Transverse colon (tissue), 4 donors: ENCODE measurements around the gene ZNF226.

ENCODE experiments used
- CTCF ChIP-seq, 5 experiments: fragments of 200-600 bp in 3 of 5; fragments of 450-650 bp in 2 of 5; sonication (generic) in 3 of 5; IDR thresholded peaks; 1 replicate in 2 of 5; 2 replicates in 3 of 5; pipeline ENCODE4 v1.5.1; 2016 to 2017; ENCODE audit warnings: antibody characterized with exemption in 5 of 5, inconsistent platforms in 3 of 5, mild to moderate bottlenecking in 2 of 5, moderate library complexity in 1 of 5
- POLR2AphosphoS5 ChIP-seq, 3 donors: sonication (generic); formaldehyde crosslinking; IDR thresholded peaks; one replicate each; pipeline ENCODE4 v1.6.1; 2016; ENCODE audit warnings: antibody characterized with exemption in 3 of 3

GRCh38 chr19:44142059-44142433, 22.9 kb upstream of the ZNF226 start:
- no peak for TF ChIP-seq CTCF (IDR thresholded peaks at IDR 0.05)
- no peak for TF ChIP-seq POLR2AphosphoS5 (IDR thresholded peaks at IDR 0.05)
